IMR-90 (cell line): ENCODE data around the gene CAMTA1. TPM values are rescaled to one million over a fixed set of nuclear protein-coding genes. Genes with fewer than 3 reads are reported as not detected.

ENCODE experiments used
- ATAC-seq: fragments of 200-7000 bp; cut with Tn5 transposase; 2 replicates; pipeline ENCODE4 v1.9.1; 2020; ENCODE audit warnings: low read depth, mild to moderate bottlenecking, moderate library complexity
- BruUV-seq: library from RNA; stranded (reverse); fragments of 400-500 nt; replicated peaks from 2 replicates; lab custom pipeline; 2021; lab: Mats Ljungman, UMichigan
- CTCF ChIA-PET: fragments of 300-600 bp; formaldehyde crosslinking; extraction: SDS; loops from one replicate; lab custom pipeline; 2021; ENCODE audit warnings: antibody characterized with exemption; lab: Yijun Ruan, JAX
- POLR2A ChIA-PET: fragments of 300-600 bp; sonication (Branson Sonifier 250); formaldehyde crosslinking; loops from one replicate; lab custom pipeline; 2022; ENCODE audit warnings: antibody characterized with exemption; ENCODE audit not compliant: unreplicated experiment; lab: Charles Lee
- DNase-seq: peaks from one replicate; pipeline ENCODE4 v3.0.0; 2013
- H2AFZ ChIP-seq: replicated peaks from 2 replicates; pipeline ENCODE3; 2013; ENCODE audit warnings: low read length, mild to moderate bottlenecking; ENCODE audit not compliant: poor library complexity
- H2AK5ac ChIP-seq: 2 replicates; pipeline ENCODE4 v1.6.1; 2013; ENCODE audit warnings: low read depth, low read length, inconsistent platforms
- H2AK9ac ChIP-seq: replicated peaks from 2 replicates; pipeline ENCODE3; 2013; ENCODE audit warnings: mild to moderate bottlenecking, low read depth, low read length, moderate library complexity; ENCODE audit not compliant: poor library complexity
- H2BK120ac ChIP-seq: 2 replicates; pipeline ENCODE4 v1.6.1; 2013; ENCODE audit warnings: low read depth, low read length, inconsistent platforms
- H2BK15ac ChIP-seq: 3 replicates; pipeline ENCODE4 v1.6.1; 2013; ENCODE audit warnings: low read depth, low read length, inconsistent platforms
- H2BK20ac ChIP-seq: 2 replicates; pipeline ENCODE4 v1.6.1; 2013; ENCODE audit warnings: low read depth, mild to moderate bottlenecking, inconsistent platforms, low read length, moderate library complexity
- H2BK5ac ChIP-seq: 2 replicates; pipeline ENCODE4 v1.6.1; 2013; ENCODE audit warnings: mild to moderate bottlenecking, low read depth, low read length, inconsistent platforms; ENCODE audit not compliant: poor library complexity, severe bottlenecking
- H3K14ac ChIP-seq: replicated peaks from 2 replicates; pipeline ENCODE4 v1.6.1; 2013; ENCODE audit warnings: low read depth, low read length, inconsistent platforms
- H3K18ac ChIP-seq: 2 replicates; pipeline ENCODE4 v1.6.1; 2013; ENCODE audit warnings: low read depth, low read length, control low read depth
- H3K23ac ChIP-seq: 2 replicates; pipeline ENCODE4 v1.6.1; 2013; ENCODE audit warnings: low read depth, low read length, inconsistent platforms
- H3K27ac ChIP-seq: 2 replicates; pipeline ENCODE4 v1.5.1; 2013; ENCODE audit warnings: mild to moderate bottlenecking, control low read depth, low read length; ENCODE audit not compliant: insufficient read depth
- H3K27me3 ChIP-seq: 2 replicates; pipeline ENCODE4 v1.6.1; 2013; ENCODE audit warnings: low read length; ENCODE audit not compliant: control insufficient read depth, insufficient read depth
- H3K36me3 ChIP-seq: 2 replicates; pipeline ENCODE4 v1.6.1; 2013; ENCODE audit warnings: low read length, mixed read lengths; ENCODE audit not compliant: control insufficient read depth, insufficient read depth
- H3K4ac ChIP-seq: 2 replicates; pipeline ENCODE4 v1.6.1; 2013; ENCODE audit warnings: low read depth, low read length, inconsistent platforms
- H3K4me1 ChIP-seq: 2 replicates; pipeline ENCODE4 v1.6.1; 2013; ENCODE audit warnings: low read length, mixed read lengths; ENCODE audit not compliant: control insufficient read depth, insufficient read depth
- H3K4me2 ChIP-seq: 2 replicates; pipeline ENCODE4 v1.6.1; 2013; ENCODE audit warnings: low read depth, mild to moderate bottlenecking, control low read depth, low read length, moderate library complexity
- H3K4me3 ChIP-seq: 2 replicates; pipeline ENCODE4 v1.5.1; 2013; ENCODE audit warnings: low read depth, mild to moderate bottlenecking, control low read depth, low read length, moderate library complexity; ENCODE audit not compliant: insufficient read depth
- H3K56ac ChIP-seq: 2 replicates; pipeline ENCODE4 v1.6.1; 2013; ENCODE audit warnings: low read length, inconsistent platforms; ENCODE audit not compliant: insufficient read depth; ENCODE audit errors: extremely low read depth
- H3K79me1 ChIP-seq, 2 experiments: 2 replicates each; pipeline ENCODE4 v1.6.1; 2013; ENCODE audit warnings: low read length in 2 of 2, inconsistent platforms in 1 of 2, low read depth in 1 of 2
- H3K9ac ChIP-seq: 2 replicates; pipeline ENCODE4 v1.6.1; 2013; ENCODE audit warnings: low read depth, low read length, control low read depth
- H3K9me1 ChIP-seq: 2 replicates; pipeline ENCODE4 v1.6.1; 2013; ENCODE audit warnings: low read length, inconsistent platforms; ENCODE audit not compliant: insufficient read depth
- H3K9me3 ChIP-seq: 2 replicates; pipeline ENCODE4 v1.6.1; 2013; ENCODE audit warnings: low read length; ENCODE audit not compliant: control insufficient read depth, insufficient read depth
- H4K20me1 ChIP-seq: 2 replicates; pipeline ENCODE4 v1.6.1; 2013; ENCODE audit warnings: low read length, inconsistent platforms; ENCODE audit not compliant: insufficient read depth
- H4K5ac ChIP-seq: 2 replicates; pipeline ENCODE4 v1.6.1; 2013; ENCODE audit warnings: mild to moderate bottlenecking, low read depth, low read length, control low read depth
- H4K8ac ChIP-seq, 2 experiments: 2 replicates each; pipeline ENCODE4 v1.6.1; 2013; ENCODE audit warnings: low read depth in 2 of 2, low read length in 2 of 2, control low read depth in 1 of 2, inconsistent platforms in 1 of 2
- H4K91ac ChIP-seq: 2 replicates; pipeline ENCODE4 v1.6.1; 2013; ENCODE audit warnings: low read depth, low read length, inconsistent platforms; ENCODE audit not compliant: insufficient read depth
- BHLHE40 ChIP-seq: fragments of 150-350 bp; IDR thresholded peaks from 2 replicates; pipeline ENCODE4 v1.6.1; 2016; ENCODE audit warnings: mild to moderate bottlenecking, low read depth, low read length
- FOS ChIP-seq: fragments of 150-350 bp; IDR thresholded peaks from 2 replicates; pipeline ENCODE4 v1.6.1; 2016; ENCODE audit warnings: low read depth, low read length
- MAFK ChIP-seq: IDR thresholded peaks from 2 replicates; pipeline ENCODE4 v1.6.1; 2012; ENCODE audit warnings: low read depth, low read length, improper control_type of control experiment
- MAZ ChIP-seq: IDR thresholded peaks from 2 replicates; pipeline ENCODE4 v1.6.1; 2012; ENCODE audit warnings: low read depth, mild to moderate bottlenecking, low read length, improper control_type of control experiment, moderate library complexity, borderline replicate concordance
- MXI1 ChIP-seq: IDR thresholded peaks from 2 replicates; pipeline ENCODE4 v1.6.1; 2012; ENCODE audit warnings: low read depth, mild to moderate bottlenecking, low read length, moderate library complexity, borderline replicate concordance
- RAD21 ChIP-seq: IDR thresholded peaks from 2 replicates; pipeline ENCODE4 v1.6.1; 2012; ENCODE audit warnings: low read length, improper control_type of control experiment
- RFX5 ChIP-seq: IDR thresholded peaks from 2 replicates; pipeline ENCODE4 v1.8.0; 2012; ENCODE audit warnings: low read depth, mild to moderate bottlenecking, low read length, moderate library complexity
- SMC3 ChIP-seq: fragments of 150-350 bp; IDR thresholded peaks from 2 replicates; pipeline ENCODE4 v1.6.1; 2016; ENCODE audit warnings: low read depth, mild to moderate bottlenecking, antibody characterized with exemption, low read length, moderate library complexity
- WGBS, 2 experiments: methylation state at CpG; one replicate each; pipeline versions ENCODE4 v1.1.5 to v1.1.7; 2013; ENCODE audit warnings: missing lambda C conversion rate in 2 of 2; ENCODE audit not compliant: insufficient read length in 1 of 2; ENCODE audit errors: extremely low coverage in 2 of 2; 5-methylcytosine and 5-hydroxymethylcytosine counted together
- dilution Hi-C: fragments of 300-500 bp; cut with HindIII; formaldehyde crosslinking; loops from one replicate; pipeline ENCODE4 v1.14.3; 2018; ENCODE audit warnings: low sequenced_read_pairs; ENCODE audit not compliant: unreplicated experiment
- in situ Hi-C: fragments of 300-500 bp; cut with MboI; formaldehyde crosslinking; loops from 3 replicates; pipeline ENCODE4 v1.14.3; 2019; ENCODE audit warnings: low sequenced_read_pairs, inconsistent platforms, mixed read lengths
- intact Hi-C: fragments of 100-400 bp; cut with micrococcal nuclease; formaldehyde crosslinking; loops from 2 replicates; pipeline ENCODE4 v1.10.0; 2022
- polyA plus RNA-seq, 3 experiments: library from polyadenylated mRNA; depleted of rRNA; stranded (reverse); fragments of >200 nt; gene quantifications; 2 replicates each; pipeline ENCODE4 v1.2.3, GENCODE V29; 2012; ENCODE audit warnings: low replicate concordance in 1 of 3
- total RNA-seq: library from RNA; depleted of rRNA; stranded (reverse); fragments of >200 nt; gene quantifications from 2 replicates; pipeline ENCODE4 v1.2.3, GENCODE V29; 2012

The CAMTA1 gene
- total and polyA plus RNA-seq, 2 of the 4 experiments (the other 2 are of a cell fraction): 35.5 to 74.3 TPM

GRCh38 chr1:7680955-7681268 is 895.7 kb downstream of the CAMTA1 start:
- Histone ChIP-seq H2AK5ac (no peak overlapping the region), H2BK15ac (no peak overlapping the region), H2BK20ac (no peak overlapping the region), H2AFZ (peak overlapping the region; percentile 94), H2AK9ac (no peak overlapping the region), H3K36me3 (no peaks in the 10 kb centered on the region), H3K18ac (no peak overlapping the region), H3K4ac (no peak overlapping the region), H2BK120ac (no peak overlapping the region), H4K91ac (no peak overlapping the region), H3K9ac (no peak overlapping the region), H4K20me1 (no peaks in the 10 kb centered on the region; the same call in 1 of the 2 replicates), H3K27ac (no peak overlapping the region), H2BK5ac (no peak overlapping the region), H3K4me1 (no peaks in the 10 kb centered on the region), H3K56ac (no peak overlapping the region), H3K14ac (no peak overlapping the region), H3K9me1 (no peaks in the 10 kb centered on the region), H3K9me3 (no peaks in the 10 kb centered on the region), H4K8ac (peak overlapping the region in 1 of 2 experiments; percentile 77; a peak in 1 of 4 replicates), H3K4me2 (peak overlapping the region; percentile 78), H3K79me1 (no peaks in the 10 kb centered on the region), H3K23ac (no peak overlapping the region), H3K4me3 (peak overlapping the region; percentile 81), H4K5ac (no peak overlapping the region; the same call in 1 of the 2 replicates), H3K27me3 (peaks cover 47% of the 10 kb centered on the region)
- CTCF ChIA-PET: interaction anchor here (0.6 to 1.0 kb wide), 2 partner anchors 13 to 75 kb away, joined by 3 read pairs; no protein-coding TSS in a partner anchor
- ATAC-seq (peak; percentile 13; the same call in 1 of the 2 replicates), DNase-seq (no peak)
- BruUV-seq: no TSS peak
- TF ChIP-seq MAZ (no peak), BHLHE40 (no peak), MXI1 (no peak), RAD21 (no peak), FOS (no peak), MAFK (no peak), SMC3 (no peak), RFX5 (no peak)
- POLR2A ChIA-PET: no interaction called here
- intact Hi-C loops: no loop called here
- dilution Hi-C loops: no loop called here
- in situ Hi-C loops: no loop called here
- 0% methylated on average over 1 of the region's 16 CpGs; no CpG with 5 or more reads in 1 of the 2 experiments for WGBS, 2 experiments
